CD8-positive, alpha-beta memory T cell (primary cell): ENCODE measurements around the gene DOK7. TPM values are rescaled to one million over a fixed set of nuclear protein-coding genes. Genes with fewer than 3 reads are reported as not detected.

Experiments
- CTCF ChIA-PET: fragments of 350-600 bp; sonication (Branson Sonifier 250); formaldehyde crosslinking; loops from one replicate; lab custom pipeline; 2021; ENCODE audit warnings: antibody characterized with exemption; lab: Charles Lee
- POLR2A ChIA-PET: fragments of 350-600 bp; sonication (Branson Sonifier 250); formaldehyde crosslinking; loops from one replicate; lab custom pipeline; 2021; ENCODE audit warnings: antibody characterized with exemption; lab: Charles Lee
- DNase-seq, 5 donors: peaks; one replicate each; pipeline versions ENCODE4 v3.0.0 to v3.0.0-alpha.2; 2020 to 2022; ENCODE audit warnings: mixed read lengths in 1 of 5
- H3K27ac ChIP-seq: one replicate; pipeline ENCODE4 v1.7.0; 2013; ENCODE audit warnings: low read depth, mild to moderate bottlenecking, low read length, moderate library complexity
- H3K27me3 ChIP-seq: 2 replicates; pipeline ENCODE4 v1.7.0; 2013; ENCODE audit warnings: low read length, mild to moderate bottlenecking; ENCODE audit not compliant: insufficient read depth, poor library complexity, severe bottlenecking
- H3K36me3 ChIP-seq: 2 replicates; pipeline ENCODE4 v1.7.0; 2013; ENCODE audit warnings: mild to moderate bottlenecking, low read length, moderate library complexity; ENCODE audit not compliant: insufficient read depth
- H3K4me1 ChIP-seq: 2 replicates; pipeline ENCODE4 v1.7.0; 2013; ENCODE audit warnings: mild to moderate bottlenecking, low read length, moderate library complexity; ENCODE audit not compliant: insufficient read depth
- H3K4me3 ChIP-seq: 2 replicates; pipeline ENCODE4 v1.7.0; 2013; ENCODE audit warnings: mild to moderate bottlenecking, low read length
- H3K9me3 ChIP-seq: 2 replicates; pipeline ENCODE4 v1.7.0; 2013; ENCODE audit warnings: mild to moderate bottlenecking, low read length
- H3K27ac Mint-ChIP-seq, 8 donors: one replicate each; pipeline ENCODE4 v1.8.0; 2020 to 2021; ENCODE audit warnings: mixed read lengths in 8 of 8, mild to moderate bottlenecking in 6 of 8, inconsistent platforms in 3 of 8, moderate library complexity in 3 of 8
- H3K27me3 Mint-ChIP-seq, 2 donors: one replicate each; pipeline ENCODE4 v1.8.0; 2020 to 2021; ENCODE audit warnings: mixed read lengths in 2 of 2, mild to moderate bottlenecking in 1 of 2, moderate library complexity in 1 of 2
- H3K36me3 Mint-ChIP-seq, 3 donors: one replicate each; pipeline ENCODE4 v1.8.0; 2020 to 2021; ENCODE audit warnings: mixed read lengths in 3 of 3, inconsistent platforms in 1 of 3, mild to moderate bottlenecking in 1 of 3
- H3K4me1 Mint-ChIP-seq, 3 donors: one replicate each; pipeline ENCODE4 v1.8.0; 2020 to 2021; ENCODE audit warnings: mixed read lengths in 3 of 3, inconsistent platforms in 1 of 3, mild to moderate bottlenecking in 1 of 3
- H3K4me3 Mint-ChIP-seq, 7 donors: one replicate each; pipeline ENCODE4 v1.8.0; 2020 to 2021; ENCODE audit warnings: mixed read lengths in 7 of 7, mild to moderate bottlenecking in 6 of 7, moderate library complexity in 4 of 7, inconsistent platforms in 2 of 7
- H3K9me3 Mint-ChIP-seq, 5 donors: one replicate each; pipeline ENCODE4 v1.8.0; 2020 to 2022; ENCODE audit warnings: mixed read lengths in 5 of 5, mild to moderate bottlenecking in 3 of 5, moderate library complexity in 2 of 5, inconsistent platforms in 1 of 5
- polyA plus RNA-seq: library from polyadenylated mRNA; unstranded; fragments of 300-500 nt; fragmentation: Illumina TruSeq; gene quantifications from one replicate; pipeline ENCODE4 v1.2.3, GENCODE V29; 2021
- total RNA-seq, 2 experiments: library from RNA; stranded (reverse); gene quantifications; one replicate each; pipeline ENCODE4 v1.2.3, GENCODE V29; 2021

DOK7 gene
- total and polyA plus RNA-seq, 3 experiments from 2014 or later = not detected

DNA sequence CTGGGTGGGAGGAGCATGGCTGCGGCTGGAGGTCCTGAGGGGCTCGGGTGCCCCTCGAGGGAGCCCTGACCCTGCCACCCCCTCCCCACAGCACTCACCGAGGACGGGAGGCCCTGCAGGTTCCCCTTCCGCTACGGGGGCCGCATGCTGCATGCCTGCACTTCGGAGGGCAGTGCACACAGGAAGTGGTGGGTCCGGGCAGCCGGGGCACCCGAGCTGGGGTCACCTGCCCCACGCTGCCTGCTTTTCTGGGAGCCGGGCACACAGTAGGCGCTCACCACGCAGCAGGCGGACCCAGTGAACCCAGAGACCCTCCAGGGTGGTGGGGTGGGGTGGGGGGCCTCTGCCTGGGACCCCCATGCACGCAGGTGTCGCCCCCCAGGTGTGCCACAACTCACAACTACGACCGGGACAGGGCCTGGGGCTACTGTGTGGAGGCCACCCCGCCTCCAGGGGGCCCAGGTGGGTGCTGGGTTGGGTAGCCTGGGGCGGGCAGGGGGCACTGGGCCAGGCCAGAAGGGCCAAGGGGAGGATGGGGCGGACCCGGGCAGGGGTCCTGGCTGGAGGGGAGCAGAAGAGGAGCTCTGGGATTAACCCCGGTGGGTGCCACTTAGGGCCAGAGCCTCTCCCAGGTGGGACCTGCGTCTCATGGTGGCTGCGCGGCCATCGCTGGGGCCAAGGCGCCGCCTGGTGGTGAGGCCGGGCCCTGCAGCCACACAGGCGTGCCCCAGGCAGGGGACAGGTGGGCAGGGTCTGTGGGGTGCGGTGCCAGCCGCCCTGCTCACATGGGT, 20.0 kb upstream of the DOK7 start:
- H3K36me3 Mint-ChIP-seq = no peaks in the 10 kb centered on the region
- H3K4me3 Mint-ChIP-seq = no peak overlapping the region
- ChIA-PET CTCF (interaction anchor here (0.6 to 2.4 kb wide), 5 partner anchors 16 to 396 kb away, joined by 3 to 17 read pairs (median 4); no protein-coding TSS in a partner anchor), POLR2A (no interaction called here)
- H3K27ac Mint-ChIP-seq = peak overlapping the region in 1 of 8 donors; percentile 38
- Histone ChIP-seq H3K36me3 (no peaks in the 10 kb centered on the region), H3K27me3 (no peaks in the 10 kb centered on the region), H3K9me3 (no peaks in the 10 kb centered on the region), H3K4me3 (no peak overlapping the region), H3K4me1 (no peaks in the 10 kb centered on the region), H3K27ac (no peak overlapping the region)
- H3K9me3 Mint-ChIP-seq = no peaks in the 10 kb centered on the region
- H3K4me1 Mint-ChIP-seq = no peaks in the 10 kb centered on the region
- H3K27me3 Mint-ChIP-seq = no peaks in the 10 kb centered on the region
- DNase-seq = peak; percentile 50 to 63 (median 61)

GRCh38 chr4:3443750-3444309, 19.3 kb upstream of the DOK7 start:
- no peaks in the 10 kb centered on the region for H3K27me3 Mint-ChIP-seq

GRCh38 chr4:3444351-3445110, 18.6 kb upstream of the DOK7 start:
- Histone ChIP-seq H3K36me3 (no peaks in the 10 kb centered on the region), H3K9me3 (no peaks in the 10 kb centered on the region), H3K4me1 (no peaks in the 10 kb centered on the region), H3K4me3 (no peak overlapping the region), H3K27ac (no peak overlapping the region), H3K27me3 (no peaks in the 10 kb centered on the region)
- CTCF ChIA-PET = interaction anchor here (0.8 to 2.4 kb wide), 2 partner anchors 69 to 337 kb away, joined by 4 to 17 read pairs; no protein-coding TSS in a partner anchor
- POLR2A ChIA-PET = no interaction called here
- no peaks in the 10 kb centered on the region for H3K27me3 Mint-ChIP-seq
- no peaks in the 10 kb centered on the region for H3K9me3 Mint-ChIP-seq
- no peak overlapping the region for H3K4me3 Mint-ChIP-seq
- no peaks in the 10 kb centered on the region for H3K36me3 Mint-ChIP-seq
- DNase-seq = no peak
- H3K4me1 Mint-ChIP-seq = no peaks in the 10 kb centered on the region
- no peak overlapping the region for H3K27ac Mint-ChIP-seq

More at GRCh38 chr4:3443750-3444309, 19.3 kb upstream of the DOK7 start:
- Histone ChIP-seq H3K27ac (no peak overlapping the region), H3K9me3 (no peaks in the 10 kb centered on the region), H3K36me3 (no peaks in the 10 kb centered on the region), H3K4me1 (no peaks in the 10 kb centered on the region), H3K27me3 (no peaks in the 10 kb centered on the region), H3K4me3 (no peak overlapping the region)
- no peak for DNase-seq
- peak overlapping the region in 1 of 8 donors; percentile 38 for H3K27ac Mint-ChIP-seq
- no peak overlapping the region for H3K4me3 Mint-ChIP-seq
- H3K36me3 Mint-ChIP-seq = no peaks in the 10 kb centered on the region
- CTCF ChIA-PET = interaction anchor here (0.8 to 2.4 kb wide), 3 partner anchors 16 to 336 kb away, joined by 4 to 17 read pairs (median 4); no protein-coding TSS in a partner anchor
- H3K9me3 Mint-ChIP-seq = no peaks in the 10 kb centered on the region
- no peaks in the 10 kb centered on the region for H3K4me1 Mint-ChIP-seq
- POLR2A ChIA-PET = no interaction called here

DNA sequence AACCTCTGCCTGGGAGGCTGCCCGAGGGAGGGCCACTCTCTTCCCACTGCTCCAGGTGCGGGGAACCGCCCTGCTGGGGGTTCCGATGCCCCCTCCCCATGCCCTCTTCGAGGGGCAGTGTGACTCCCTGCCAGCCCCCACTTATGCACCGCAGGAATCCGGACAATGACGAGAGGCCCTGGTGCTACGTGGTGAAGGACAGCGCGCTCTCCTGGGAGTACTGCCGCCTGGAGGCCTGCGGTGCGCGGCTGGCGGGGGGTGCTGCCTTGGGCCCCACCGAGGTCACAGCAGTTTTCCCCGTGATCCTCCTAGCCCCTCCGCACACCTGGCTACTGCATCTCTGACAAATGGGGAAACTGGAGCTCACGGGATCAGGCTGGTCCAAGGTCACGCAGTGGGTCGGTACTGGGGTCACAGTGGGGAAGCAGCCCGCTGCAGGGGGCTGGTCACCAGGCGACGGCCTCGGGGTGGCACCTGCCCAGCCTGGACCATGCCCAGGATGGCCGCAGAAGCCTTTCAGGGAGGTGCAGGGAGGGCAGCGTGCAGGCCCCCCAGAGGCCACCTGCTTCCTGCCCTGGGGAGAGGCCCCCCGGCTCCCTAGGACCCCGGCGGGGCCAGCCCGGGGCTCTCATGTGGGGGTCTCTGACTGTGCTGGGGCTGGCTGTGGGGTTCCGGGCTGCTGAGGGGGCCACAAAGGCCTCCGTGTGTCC, 17.8 kb upstream of the DOK7 start:
- ChIA-PET CTCF (interaction anchor here (2.4 kb wide), 1 partner anchor 337 kb away, joined by 17 read pairs; no protein-coding TSS in a partner anchor), POLR2A (no interaction called here)
- Histone ChIP-seq H3K27me3 (no peaks in the 10 kb centered on the region), H3K36me3 (no peaks in the 10 kb centered on the region), H3K27ac (no peak overlapping the region), H3K4me1 (no peaks in the 10 kb centered on the region), H3K9me3 (no peaks in the 10 kb centered on the region), H3K4me3 (no peak overlapping the region)
- Mint-ChIP-seq H3K4me1 (no peaks in the 10 kb centered on the region), H3K27ac (no peak overlapping the region), H3K9me3 (no peaks in the 10 kb centered on the region), H3K36me3 (no peaks in the 10 kb centered on the region), H3K27me3 (no peaks in the 10 kb centered on the region), H3K4me3 (no peak overlapping the region)
- no peak for DNase-seq

- POLR2A ChIA-PET = no interaction called here
- Histone ChIP-seq H3K27me3 (no peaks in the 10 kb centered on the region), H3K27ac (no peak overlapping the region), H3K4me3 (no peak overlapping the region), H3K9me3 (no peaks in the 10 kb centered on the region), H3K36me3 (no peaks in the 10 kb centered on the region), H3K4me1 (no peaks in the 10 kb centered on the region)
- Mint-ChIP-seq H3K4me3 (no peak overlapping the region), H3K4me1 (no peaks in the 10 kb centered on the region), H3K36me3 (no peaks in the 10 kb centered on the region), H3K9me3 (no peaks in the 10 kb centered on the region), H3K27me3 (peaks cover 0 to 4% of the 10 kb centered on the region in 2 donors), H3K27ac (no peak overlapping the region)
- no peak for DNase-seq
- CTCF ChIA-PET = no interaction called here
Measured at GRCh38 chr4:3445829-3446545, 17.1 kb upstream of the DOK7 start.

GRCh38 chr4:3446631-3447320, 16.3 kb upstream of the DOK7 start:
- DNase-seq = no peak
- ChIA-PET POLR2A (no interaction called here), CTCF (no interaction called here)
- Histone ChIP-seq H3K4me3 (no peak overlapping the region), H3K9me3 (no peaks in the 10 kb centered on the region), H3K4me1 (no peaks in the 10 kb centered on the region), H3K36me3 (no peaks in the 10 kb centered on the region), H3K27ac (no peak overlapping the region), H3K27me3 (no peaks in the 10 kb centered on the region)
- Mint-ChIP-seq H3K9me3 (no peaks in the 10 kb centered on the region), H3K4me1 (no peaks in the 10 kb centered on the region), H3K27me3 (peaks cover 0 to 4% of the 10 kb centered on the region in 2 donors), H3K36me3 (no peaks in the 10 kb centered on the region), H3K4me3 (no peak overlapping the region), H3K27ac (no peak overlapping the region)
